ENCODE results near the gene OSBPL5. TPM values are rescaled to one million over a fixed set of nuclear protein-coding genes. Genes with fewer than 3 reads are reported as not detected.

Gene OSBPL5
- polyA plus RNA-seq, 2 of the 4 experiments (the other 2 are of a cell fraction) = 1.6 to 4.6 TPM

DNA sequence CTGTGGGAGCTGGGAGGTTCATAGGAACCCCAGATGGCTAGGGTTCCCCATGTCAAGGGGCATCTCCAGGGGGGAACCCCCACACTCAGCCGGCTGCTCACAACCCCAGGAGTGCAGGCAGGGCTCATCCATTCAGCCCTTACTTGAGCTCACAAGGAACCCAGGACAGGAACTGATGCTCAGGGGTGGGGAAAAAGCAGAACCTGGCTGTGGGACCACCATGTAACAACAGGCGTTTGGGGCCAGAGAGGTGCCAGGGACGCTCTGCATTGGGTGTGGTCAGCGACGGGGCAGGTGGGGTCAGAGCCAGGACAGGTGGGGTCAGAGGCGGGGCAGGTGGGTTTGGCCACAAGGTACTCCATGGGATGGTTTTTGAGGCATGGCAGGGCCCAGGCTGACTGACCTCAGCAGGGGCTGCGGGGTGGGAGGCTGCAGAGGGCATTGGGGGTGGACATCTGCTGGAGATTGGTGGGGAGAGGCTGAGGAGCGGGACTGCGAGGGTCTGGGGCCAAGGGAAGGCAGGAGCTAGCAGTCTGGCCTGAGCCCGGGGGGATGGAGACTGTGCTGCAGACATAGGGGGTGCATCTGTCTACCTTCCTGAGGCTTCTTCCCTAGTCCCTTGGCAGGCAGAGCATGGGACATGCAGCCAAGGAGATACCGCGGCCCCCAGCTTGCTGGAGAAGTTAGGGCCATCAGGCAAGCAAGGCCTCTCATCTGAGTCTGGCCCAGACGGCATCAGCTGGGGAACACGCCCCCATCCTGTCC is 73.8 kb downstream of the OSBPL5 start:
- Histone ChIP-seq H3K4me3 (no peak overlapping the region), H3K9me3 (no peaks in the 10 kb centered on the region), H3K4me1 (no peaks in the 10 kb centered on the region), H3K27ac (no peak overlapping the region), H3K4me2 (no peak overlapping the region)
- ChIA-PET POLR2A (interaction anchor here (0.6 to 1.8 kb wide), 6 partner anchors 10 to 714 kb away, joined by 3 to 9 read pairs (median 4); partner anchors contain the start of genes CARS1, CD81 and PHLDA2), CTCF (interaction anchor here (0.6 to 8.1 kb wide), 69 partner anchors 10 to 559 kb away, joined by 3 to 210 read pairs (median 5); partner anchors contain the start of genes CARS1, NAP1L4, OSBPL5 and PHLDA2)
- no peak for DNase-seq (ENCODE audit: low read depth in 1 of 2, low spot score in 1 of 2)
- no peak for FAIRE-seq
- TF ChIP-seq ZFP36 (IDR thresholded peaks at IDR 0.05; ENCODE audit: borderline replicate concordance, partially characterized antibody) (no peak), PHF8 (IDR thresholded peaks at IDR 0.05; ENCODE audit: borderline replicate concordance, low read depth) (no peak), FOSB (CRISPR knock-in tag; IDR thresholded peaks at IDR 0.05) (no peak), MAZ (IDR thresholded peaks at IDR 0.05; ENCODE audit: borderline replicate concordance, low read depth, low read length) (no peak), GATA3 (IDR thresholded peaks at IDR 0.05; ENCODE audit: borderline replicate concordance) (no peak), POLR2AphosphoS2 (conservative IDR thresholded peaks at IDR 0.05; ENCODE audit: low read length) (no peak), POLR2A (IDR thresholded peaks at IDR 0.05; ENCODE audit: low read length) (no peak), HDAC2 (IDR thresholded peaks at IDR 0.05) (no peak), TFCP2L1 (CRISPR knock-in tag; IDR thresholded peaks at IDR 0.05) (no peak), SMC3 (IDR thresholded peaks at IDR 0.05) (no peak), FOXS1 (CRISPR knock-in tag; IDR thresholded peaks at IDR 0.05) (no peak)
- TF ChIP-seq, protein P1, sequence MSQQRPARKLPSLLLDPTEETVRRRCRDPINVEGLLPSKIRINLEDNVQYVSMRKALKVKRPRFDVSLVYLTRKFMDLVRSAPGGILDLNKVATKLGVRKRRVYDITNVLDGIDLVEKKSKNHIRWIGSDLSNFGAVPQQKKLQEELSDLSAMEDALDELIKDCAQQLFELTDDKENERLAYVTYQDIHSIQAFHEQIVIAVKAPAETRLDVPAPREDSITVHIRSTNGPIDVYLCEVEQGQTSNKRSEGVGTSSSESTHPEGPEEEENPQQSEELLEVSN (IDR thresholded peaks at IDR 0.05; ENCODE audit: borderline replicate concordance, low read depth) = no peak
- TF ChIP-seq, protein P2, sequence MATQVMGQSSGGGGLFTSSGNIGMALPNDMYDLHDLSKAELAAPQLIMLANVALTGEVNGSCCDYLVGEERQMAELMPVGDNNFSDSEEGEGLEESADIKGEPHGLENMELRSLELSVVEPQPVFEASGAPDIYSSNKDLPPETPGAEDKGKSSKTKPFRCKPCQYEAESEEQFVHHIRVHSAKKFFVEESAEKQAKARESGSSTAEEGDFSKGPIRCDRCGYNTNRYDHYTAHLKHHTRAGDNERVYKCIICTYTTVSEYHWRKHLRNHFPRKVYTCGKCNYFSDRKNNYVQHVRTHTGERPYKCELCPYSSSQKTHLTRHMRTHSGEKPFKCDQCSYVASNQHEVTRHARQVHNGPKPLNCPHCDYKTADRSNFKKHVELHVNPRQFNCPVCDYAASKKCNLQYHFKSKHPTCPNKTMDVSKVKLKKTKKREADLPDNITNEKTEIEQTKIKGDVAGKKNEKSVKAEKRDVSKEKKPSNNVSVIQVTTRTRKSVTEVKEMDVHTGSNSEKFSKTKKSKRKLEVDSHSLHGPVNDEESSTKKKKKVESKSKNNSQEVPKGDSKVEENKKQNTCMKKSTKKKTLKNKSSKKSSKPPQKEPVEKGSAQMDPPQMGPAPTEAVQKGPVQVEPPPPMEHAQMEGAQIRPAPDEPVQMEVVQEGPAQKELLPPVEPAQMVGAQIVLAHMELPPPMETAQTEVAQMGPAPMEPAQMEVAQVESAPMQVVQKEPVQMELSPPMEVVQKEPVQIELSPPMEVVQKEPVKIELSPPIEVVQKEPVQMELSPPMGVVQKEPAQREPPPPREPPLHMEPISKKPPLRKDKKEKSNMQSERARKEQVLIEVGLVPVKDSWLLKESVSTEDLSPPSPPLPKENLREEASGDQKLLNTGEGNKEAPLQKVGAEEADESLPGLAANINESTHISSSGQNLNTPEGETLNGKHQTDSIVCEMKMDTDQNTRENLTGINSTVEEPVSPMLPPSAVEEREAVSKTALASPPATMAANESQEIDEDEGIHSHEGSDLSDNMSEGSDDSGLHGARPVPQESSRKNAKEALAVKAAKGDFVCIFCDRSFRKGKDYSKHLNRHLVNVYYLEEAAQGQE (IDR thresholded peaks at IDR 0.05) = no peak
- TF ChIP-seq, protein P3, sequence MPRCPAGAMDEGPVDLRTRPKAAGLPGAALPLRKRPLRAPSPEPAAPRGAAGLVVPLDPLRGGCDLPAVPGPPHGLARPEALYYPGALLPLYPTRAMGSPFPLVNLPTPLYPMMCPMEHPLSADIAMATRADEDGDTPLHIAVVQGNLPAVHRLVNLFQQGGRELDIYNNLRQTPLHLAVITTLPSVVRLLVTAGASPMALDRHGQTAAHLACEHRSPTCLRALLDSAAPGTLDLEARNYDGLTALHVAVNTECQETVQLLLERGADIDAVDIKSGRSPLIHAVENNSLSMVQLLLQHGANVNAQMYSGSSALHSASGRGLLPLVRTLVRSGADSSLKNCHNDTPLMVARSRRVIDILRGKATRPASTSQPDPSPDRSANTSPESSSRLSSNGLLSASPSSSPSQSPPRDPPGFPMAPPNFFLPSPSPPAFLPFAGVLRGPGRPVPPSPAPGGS (IDR thresholded peaks at IDR 0.05) = no peak
- TF ChIP-seq, protein P4, sequence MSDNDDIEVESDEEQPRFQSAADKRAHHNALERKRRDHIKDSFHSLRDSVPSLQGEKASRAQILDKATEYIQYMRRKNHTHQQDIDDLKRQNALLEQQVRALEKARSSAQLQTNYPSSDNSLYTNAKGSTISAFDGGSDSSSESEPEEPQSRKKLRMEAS (IDR thresholded peaks at IDR 0.05) = no peak
- TF ChIP-seq, protein P5, sequence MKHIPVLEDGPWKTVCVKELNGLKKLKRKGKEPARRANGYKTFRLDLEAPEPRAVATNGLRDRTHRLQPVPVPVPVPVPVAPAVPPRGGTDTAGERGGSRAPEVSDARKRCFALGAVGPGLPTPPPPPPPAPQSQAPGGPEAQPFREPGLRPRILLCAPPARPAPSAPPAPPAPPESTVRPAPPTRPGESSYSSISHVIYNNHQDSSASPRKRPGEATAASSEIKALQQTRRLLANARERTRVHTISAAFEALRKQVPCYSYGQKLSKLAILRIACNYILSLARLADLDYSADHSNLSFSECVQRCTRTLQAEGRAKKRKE (CRISPR knock-in tag; IDR thresholded peaks at IDR 0.05; ENCODE audit: low read depth) = no peak
- ATAC-seq = peak in 1 of 2 experiments; percentile 2; a peak in 2 of 6 replicates
- 63% methylated on average over 12 of the region's 14 CpGs for WGBS (ENCODE audit: missing lambda C conversion rate)

DNA sequence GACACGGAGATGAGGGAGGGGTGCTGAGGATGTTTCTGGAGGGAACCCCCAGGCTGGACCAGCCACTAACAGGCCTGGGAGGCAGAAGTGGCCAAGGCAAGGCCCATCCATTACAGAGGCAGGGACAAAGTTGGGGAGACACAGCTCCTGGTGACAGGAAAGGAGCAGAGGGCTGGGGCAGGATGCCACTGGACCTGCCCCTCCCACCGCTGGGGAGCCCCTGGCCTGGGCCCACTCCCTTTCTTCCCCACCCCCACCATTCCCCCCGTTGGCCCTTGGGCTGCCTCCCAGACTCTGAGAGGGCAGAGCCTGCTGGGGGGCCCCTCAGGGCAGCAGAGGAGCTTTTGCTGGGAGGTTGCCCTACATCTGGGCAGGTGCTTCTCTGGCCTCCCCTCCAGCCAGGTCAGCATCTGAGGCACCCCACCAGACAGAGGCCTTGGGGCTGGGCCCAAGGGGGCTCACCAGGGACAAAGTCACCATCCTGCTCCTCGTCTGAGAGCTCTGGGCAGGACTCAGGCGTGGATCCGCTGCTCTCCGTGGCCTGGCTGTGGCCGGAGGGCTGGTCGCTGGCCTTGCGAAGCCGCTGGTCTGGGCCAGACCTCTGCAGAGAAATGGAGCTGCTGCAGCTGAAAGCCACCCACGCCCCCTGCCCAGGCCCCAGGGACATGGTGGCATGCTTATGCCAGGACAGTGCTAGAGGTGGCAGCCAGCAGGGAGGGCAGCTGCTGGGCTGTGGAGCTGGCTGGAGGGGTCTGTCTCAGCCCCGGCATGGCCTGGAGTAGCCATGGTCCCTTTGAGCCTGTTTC is 74.8 kb downstream of the OSBPL5 start:
- ATAC-seq (no peak), FAIRE-seq (no peak), DNase-seq (ENCODE audit: low read depth in 1 of 2, low spot score in 1 of 2) (no peak)
- POLR2A ChIA-PET = interaction anchor here (1.0 to 1.8 kb wide), 3 partner anchors 33 to 162 kb away, joined by 3 to 9 read pairs (median 3); partner anchors contain the start of genes CARS1 and PHLDA2
- H3K9me3 ChIP-seq = no peaks in the 10 kb centered on the region
- H3K4me2 ChIP-seq = no peak overlapping the region
- CTCF ChIA-PET = interaction anchor here (0.8 to 8.1 kb wide), 33 partner anchors 12 to 558 kb away, joined by 3 to 210 read pairs (median 7); partner anchors contain the start of gene PHLDA2
- no peak overlapping the region for H3K27ac ChIP-seq
- H3K4me1 ChIP-seq = no peaks in the 10 kb centered on the region
- TF ChIP-seq RCOR1 (IDR thresholded peaks at IDR 0.05; ENCODE audit: low read depth, low read length) (no peak), MAZ (IDR thresholded peaks at IDR 0.05; ENCODE audit: borderline replicate concordance, low read depth, low read length) (no peak)
- 83% methylated on average over 10 of the region's 13 CpGs for WGBS (ENCODE audit: missing lambda C conversion rate)
- H3K4me3 ChIP-seq = no peak overlapping the region
